ENCODE data around the gene TBCD.

TBCD gene

GRCh38 chr17:82793974-82794630 is 42.2 kb downstream of the TBCD start:
- DNase-seq: no peak

GRCh38 chr17:82794781-82795482 is 43.1 kb downstream of the TBCD start:
- no peak for DNase-seq

DNA sequence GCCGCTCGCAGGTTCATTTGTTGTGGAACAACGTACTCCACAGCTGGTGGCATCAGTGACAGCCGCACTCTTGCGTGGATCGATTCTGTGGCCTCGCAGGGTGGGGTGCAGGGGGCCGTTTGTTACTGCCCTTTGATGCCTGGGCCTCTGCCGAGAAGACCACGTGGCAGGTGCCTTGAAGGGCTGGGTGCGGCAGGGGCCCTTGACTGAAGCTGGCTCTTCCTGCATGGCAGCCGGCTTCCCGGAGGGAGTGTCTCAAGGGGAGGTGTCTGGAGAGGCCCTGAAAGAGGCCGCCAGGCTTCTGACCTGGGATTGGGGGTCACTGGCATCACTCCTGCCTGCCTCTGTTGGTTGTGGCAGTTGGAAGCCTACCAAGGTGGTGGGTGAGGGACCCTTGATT is 43.8 kb downstream of the TBCD start:
- DNase-seq: peak; percentile 30

DNA sequence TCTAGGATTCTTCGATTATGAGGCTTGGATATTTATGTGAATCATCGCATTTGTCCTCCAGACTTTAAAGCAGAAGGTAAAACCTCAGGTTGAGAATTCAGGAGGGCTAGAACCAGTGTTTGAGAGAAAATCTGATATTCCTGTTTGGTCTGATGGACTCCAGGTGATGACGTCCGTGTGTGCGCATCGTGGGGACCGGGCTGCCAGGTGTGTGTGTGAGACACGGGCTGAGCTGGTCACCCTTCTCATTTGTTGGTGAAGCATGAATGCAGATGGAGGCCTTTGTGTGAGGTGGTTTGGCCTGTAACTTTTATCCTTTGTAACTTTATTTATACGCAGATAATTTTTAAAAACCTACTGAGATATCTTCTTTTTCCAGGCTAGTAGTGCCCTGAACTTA is 45.2 kb downstream of the TBCD start:
- no peak for DNase-seq

- no peak for DNase-seq
Observed at GRCh38 chr17:82798752-82799151, 46.9 kb downstream of the TBCD start.

GRCh38 chr17:82799591-82799990 is 47.7 kb downstream of the TBCD start:
- no peak for DNase-seq

- DNase-seq: no peak
Observed at GRCh38 chr17:82800885-82801284, 49.0 kb downstream of the TBCD start.

- no peak for DNase-seq
Observed at GRCh38 chr17:82801377-82801970, 49.6 kb downstream of the TBCD start.

DNA sequence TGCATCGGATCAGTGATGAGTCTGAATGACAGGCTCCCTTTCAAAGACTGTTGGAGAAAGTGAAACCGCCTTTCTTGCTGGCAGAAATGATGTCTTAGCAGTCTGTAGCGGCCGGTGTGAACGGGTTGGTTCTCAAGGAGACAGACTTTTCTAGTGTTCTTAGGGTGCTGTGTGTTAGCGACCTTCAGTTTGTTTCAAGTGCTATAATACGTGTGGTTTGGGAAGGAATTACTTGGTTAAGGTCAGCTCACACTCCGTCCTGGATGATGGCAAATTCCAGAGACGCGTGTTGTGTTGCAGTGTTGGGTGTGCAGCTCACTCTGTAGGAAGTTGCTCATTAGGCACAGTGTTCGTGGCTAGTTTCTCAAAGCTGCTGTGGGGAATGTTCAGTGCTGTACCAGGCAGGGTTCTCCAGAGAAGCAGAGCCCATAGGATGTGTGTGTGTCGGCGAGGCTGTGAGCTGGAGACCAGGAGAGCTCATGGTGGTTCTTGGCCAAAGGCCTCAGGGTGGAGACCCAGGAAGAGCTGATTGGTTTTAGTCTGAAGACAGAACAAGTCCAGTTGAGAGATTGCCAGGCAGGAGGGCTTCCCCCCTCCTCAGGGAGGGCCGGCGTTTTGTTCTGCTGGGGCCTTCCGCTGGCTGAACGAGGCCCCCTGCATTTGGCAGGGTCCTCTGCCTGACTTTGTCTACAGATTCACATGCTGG is 50.4 kb downstream of the TBCD start:
- no peak for DNase-seq

DNA sequence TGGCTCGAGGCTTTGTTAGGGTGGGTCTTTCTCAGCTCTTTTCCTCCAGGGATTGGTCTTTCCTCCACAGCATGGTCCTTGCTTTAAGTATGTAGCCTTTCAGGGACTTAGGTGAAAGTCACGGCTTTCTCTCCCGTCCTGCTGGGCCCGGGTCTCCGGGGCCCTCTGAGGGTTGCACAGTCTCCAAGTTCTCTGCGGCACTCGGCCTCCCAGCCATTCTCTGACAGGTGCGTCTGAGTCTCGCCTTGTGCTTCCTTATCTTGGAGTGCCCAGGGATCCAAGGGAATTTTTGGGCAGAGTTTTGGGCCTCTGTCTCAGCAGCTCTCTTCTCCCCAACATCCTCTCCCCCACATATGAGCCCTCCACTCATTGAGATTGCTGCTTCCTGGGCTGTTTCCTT is 51.3 kb downstream of the TBCD start:
- DNase-seq: no peak

- no peak for DNase-seq
Observed at GRCh38 chr17:82803606-82804005, 51.7 kb downstream of the TBCD start.

DNA sequence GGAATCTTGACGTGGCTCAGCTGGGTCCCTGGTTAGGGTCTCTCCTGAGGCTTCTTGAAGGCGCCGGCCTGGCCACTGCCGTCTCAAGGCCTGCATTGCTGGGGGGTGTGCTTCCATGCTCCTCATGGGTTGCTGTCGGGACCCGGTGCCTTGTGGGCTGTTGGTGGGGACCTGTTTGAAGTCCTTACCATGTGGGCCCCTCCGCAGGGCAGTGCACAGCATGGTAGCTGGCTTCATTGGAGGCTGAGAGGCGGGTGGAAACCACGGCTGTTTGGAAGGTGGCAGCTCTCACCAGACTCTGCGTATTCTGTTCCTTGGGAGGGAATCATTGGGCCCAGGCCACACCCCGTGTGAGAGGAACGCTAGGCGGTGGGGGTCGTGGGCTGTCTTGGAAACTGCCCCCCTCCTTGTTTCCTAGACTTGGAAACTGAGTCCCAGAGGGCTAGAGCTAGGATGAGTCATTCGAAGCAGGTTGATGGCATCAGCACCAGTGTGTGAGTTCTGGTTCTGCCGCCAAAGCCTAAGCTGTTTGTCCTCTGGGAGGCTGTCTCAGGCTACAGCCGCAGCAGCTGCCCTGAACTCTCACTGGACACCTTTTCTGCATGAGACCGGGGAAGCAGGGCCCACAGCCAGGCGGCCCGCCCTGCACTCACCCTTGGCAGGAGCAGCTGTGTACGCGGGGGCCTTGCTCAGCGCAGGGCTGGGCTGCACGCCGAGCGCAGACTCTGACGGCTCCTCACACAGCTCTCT is 52.8 kb downstream of the TBCD start:
- peak; percentile 26 for DNase-seq

GRCh38 chr17:82805254-82805653 is 53.4 kb downstream of the TBCD start:
- DNase-seq: no peak

DNA sequence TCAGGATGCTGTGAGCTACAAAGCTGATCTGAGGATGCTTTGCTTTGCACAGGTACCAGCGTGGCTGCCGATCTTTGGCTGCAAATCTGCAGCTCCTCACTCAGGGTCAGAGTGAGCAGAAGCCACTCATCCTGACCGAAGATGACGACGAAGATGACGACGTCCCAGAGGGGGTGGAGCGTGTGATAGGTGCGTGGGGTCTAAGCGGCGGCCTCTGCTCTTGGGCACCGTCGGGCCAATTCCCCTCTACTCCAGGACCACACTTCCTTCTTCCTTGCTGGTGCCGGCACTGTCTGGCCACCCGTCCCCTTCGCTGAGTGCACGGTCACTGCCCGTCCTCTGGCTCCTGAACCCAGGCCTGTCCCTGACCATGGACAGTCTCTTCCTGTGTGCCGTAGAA is 54.0 kb downstream of the TBCD start:
- DNase-seq: no peak

GRCh38 chr17:82806645-82807044 is 54.8 kb downstream of the TBCD start:
- DNase-seq: no peak

DNA sequence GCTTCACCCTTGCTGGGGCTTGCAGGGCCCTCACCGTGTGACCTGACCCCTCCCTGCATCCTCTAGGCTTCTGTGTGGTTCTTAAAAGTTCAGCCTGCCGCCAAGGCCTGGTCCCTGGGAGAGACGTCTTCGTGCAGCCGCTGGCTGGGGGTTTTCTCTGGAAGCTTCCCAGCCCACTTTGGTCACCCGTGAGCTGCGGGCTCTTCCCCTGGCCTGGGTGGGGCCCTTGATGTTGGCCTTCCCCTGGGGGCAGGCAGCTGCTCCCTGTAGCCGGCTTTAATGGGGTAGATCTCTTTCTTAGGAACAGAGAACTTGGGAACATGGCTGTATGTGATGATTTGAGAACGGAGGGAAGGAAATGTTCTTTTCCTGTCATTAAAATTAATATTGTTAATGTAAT is 55.2 kb downstream of the TBCD start:
- no peak for DNase-seq

DNA sequence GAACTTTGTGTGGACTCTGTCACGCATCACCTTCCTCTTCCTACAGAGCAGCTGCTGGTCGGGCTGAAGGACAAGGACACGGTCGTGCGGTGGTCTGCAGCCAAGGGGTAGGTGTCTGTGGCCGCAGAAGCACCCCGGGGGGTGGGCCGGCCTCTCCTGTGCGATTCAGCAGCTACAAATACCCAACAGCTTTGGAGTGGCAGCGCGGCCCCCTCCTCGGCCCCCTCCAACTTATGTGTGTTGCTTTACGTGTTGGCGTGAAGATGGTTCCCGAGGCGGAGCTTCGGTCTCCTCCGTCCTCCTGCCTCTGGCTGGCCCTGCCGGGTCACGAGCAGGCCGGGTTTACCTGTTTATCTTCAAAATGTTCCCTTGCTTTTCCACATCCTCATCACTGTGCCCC is 55.7 kb downstream of the TBCD start:
- DNase-seq: no peak

GRCh38 chr17:82808006-82808405 is 56.1 kb downstream of the TBCD start:
- DNase-seq: no peak

GRCh38 chr17:82808921-82809905 is 57.3 kb downstream of the TBCD start:
- DNase-seq: peak; percentile 34

DNA sequence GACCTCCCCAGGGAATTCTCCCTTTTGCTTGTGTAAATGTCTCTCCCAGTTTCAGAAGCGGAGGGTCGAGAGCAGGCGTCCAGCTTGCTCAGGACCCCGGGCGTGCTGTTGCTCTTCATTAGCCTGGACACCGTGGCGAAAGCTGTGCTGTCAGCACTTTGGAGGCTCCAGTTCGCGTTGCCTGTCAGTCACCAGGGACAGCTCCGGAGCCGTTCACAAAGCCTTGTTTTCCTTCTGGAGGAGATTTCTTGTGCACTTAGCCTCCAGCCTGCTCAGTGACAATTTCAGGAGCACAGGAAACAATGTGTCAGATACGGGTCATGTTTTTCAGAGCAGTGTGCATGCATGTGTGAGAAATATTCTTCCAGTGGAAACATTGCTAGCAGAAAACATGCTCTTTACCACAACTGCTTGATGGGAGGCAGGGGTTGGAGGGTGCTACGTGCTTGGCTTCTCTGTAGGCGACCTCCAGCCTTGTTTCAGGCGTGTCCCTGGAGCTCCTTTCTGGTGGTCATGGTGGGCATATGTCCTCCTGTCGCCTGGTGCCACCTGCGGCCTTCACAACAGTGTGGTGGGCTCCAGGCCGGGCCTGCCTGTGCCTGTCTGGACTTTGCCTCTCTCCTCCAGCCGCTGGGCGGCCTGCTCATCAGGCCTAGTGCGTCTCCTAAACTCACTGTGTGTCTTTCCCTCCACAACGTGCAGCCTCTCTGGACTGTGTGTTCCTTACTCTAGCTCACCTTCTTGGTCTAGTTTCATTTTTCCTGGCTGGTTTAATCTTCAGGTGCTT is 59.0 kb downstream of the TBCD start:
- DNase-seq: no peak

DNA sequence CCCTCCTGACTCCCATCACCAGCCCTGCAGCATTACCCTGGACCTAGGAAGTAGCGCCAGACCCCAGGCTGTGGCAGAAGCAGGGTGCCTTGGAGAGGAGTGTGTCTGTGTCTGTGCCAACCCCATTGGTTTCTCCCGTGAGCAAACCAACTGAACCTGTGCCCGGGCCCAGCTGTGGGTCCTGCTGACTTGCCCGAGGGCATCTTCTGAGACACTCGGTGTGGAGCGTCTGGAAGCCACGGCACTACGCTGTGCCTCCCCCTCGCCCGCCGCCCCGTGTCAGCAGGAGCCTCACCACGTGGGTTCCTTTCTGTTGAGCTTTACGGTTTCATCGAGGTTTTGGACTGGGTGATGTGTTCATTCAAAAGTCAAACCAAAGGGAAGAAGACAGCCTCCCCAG is 60.2 kb downstream of the TBCD start:
- DNase-seq: no peak
